T-helper 17 cell (primary cell): Measurements from ENCODE around the gene ASAP3. TPM values are rescaled to one million over a fixed set of nuclear protein-coding genes. Genes with fewer than 3 reads are reported as not detected.
A peak's percentile ranks its signal among the peaks of the same experiment; 100 is the strongest.

Experiments
- ATAC-seq: fragments of 150-1000 bp; cut with Tn5 transposase; 2 replicates; pipeline ENCODE4 v1.10.0; 2021; ENCODE audit warnings: mild to moderate bottlenecking, moderate library complexity
- DNase-seq, 3 donors: peaks; one replicate each; pipeline versions ENCODE4 v3.0.0 to v3.0.0-alpha.2; 2020 to 2021
- H3K9me3 ChIP-seq: one replicate; pipeline ENCODE4 v1.7.0; 2013; ENCODE audit warnings: low read length, mild to moderate bottlenecking; ENCODE audit not compliant: control insufficient read depth, poor library complexity, severe bottlenecking
- H3K27ac Mint-ChIP-seq: one replicate; pipeline ENCODE4 v1.8.0; 2022; ENCODE audit warnings: mild to moderate bottlenecking, moderate library complexity, mixed read lengths
- H3K27me3 Mint-ChIP-seq: one replicate; pipeline ENCODE4 v1.8.0; 2022; ENCODE audit warnings: mixed read lengths
- H3K36me3 Mint-ChIP-seq: one replicate; pipeline ENCODE4 v1.8.0; 2022; ENCODE audit warnings: low read depth, mixed read lengths
- H3K4me1 Mint-ChIP-seq: one replicate; pipeline ENCODE4 v1.8.0; 2022; ENCODE audit warnings: mild to moderate bottlenecking, mixed read lengths
- H3K4me3 Mint-ChIP-seq: one replicate; pipeline ENCODE4 v1.8.0; 2022; ENCODE audit warnings: mild to moderate bottlenecking, moderate library complexity, mixed read lengths
- total RNA-seq, 4 donors: library from RNA in 2 of 4; stranded (reverse) in 2 of 4; gene quantifications; one replicate each; pipeline ENCODE4 v1.2.3 and lab custom pipeline; 2022 to 2026

The ASAP3 gene
- total RNA-seq, 2 donors from 2014 or later, result 1.5 to 6.4 TPM

DNA sequence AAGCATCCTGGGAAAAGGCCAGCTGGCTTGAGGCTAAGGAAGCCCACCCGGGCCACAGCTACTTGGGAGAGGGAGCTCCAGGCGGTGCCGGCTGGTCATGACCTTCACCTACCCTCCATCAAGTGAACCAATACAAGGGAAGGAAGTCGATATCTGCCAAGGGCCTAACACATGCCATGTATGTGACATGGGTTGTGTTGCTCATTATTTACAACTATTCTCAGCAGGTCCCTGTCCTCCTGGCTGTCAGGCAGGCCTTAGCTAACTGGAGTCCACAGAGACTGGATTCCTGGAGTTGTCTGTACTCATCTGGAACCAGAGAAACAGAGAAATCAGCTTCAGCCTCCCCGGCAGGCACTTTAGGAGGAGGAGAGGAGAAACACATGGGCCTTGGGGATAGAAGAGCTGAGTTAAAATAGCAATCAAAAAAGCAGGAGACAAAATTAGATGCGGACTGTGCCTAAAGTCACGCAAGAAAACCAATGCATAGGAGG is 75.1 kb downstream of the ASAP3 start:
- no peaks in the 10 kb centered on the region for H3K27me3 Mint-ChIP-seq
- ATAC-seq (no peak), DNase-seq (no peak)
- peaks cover 4% of the 10 kb centered on the region for H3K4me1 Mint-ChIP-seq
- H3K27ac Mint-ChIP-seq, result no peak overlapping the region
- no peaks in the 10 kb centered on the region for H3K36me3 Mint-ChIP-seq
- no peak overlapping the region for H3K4me3 Mint-ChIP-seq
- no peaks in the 10 kb centered on the region for H3K9me3 ChIP-seq

GRCh38 chr1:23407016-23407630 is 76.9 kb downstream of the ASAP3 start:
- ATAC-seq (no peak), DNase-seq (no peak)
- H3K4me1 Mint-ChIP-seq, result peaks cover 4% of the 10 kb centered on the region
- H3K9me3 ChIP-seq, result no peaks in the 10 kb centered on the region
- H3K4me3 Mint-ChIP-seq, result no peak overlapping the region
- no peaks in the 10 kb centered on the region for H3K36me3 Mint-ChIP-seq
- no peaks in the 10 kb centered on the region for H3K27me3 Mint-ChIP-seq
- H3K27ac Mint-ChIP-seq, result no peak overlapping the region

- DNase-seq (no peak), ATAC-seq (no peak)
- no peak overlapping the region for H3K27ac Mint-ChIP-seq
- H3K4me3 Mint-ChIP-seq, result no peak overlapping the region
- H3K9me3 ChIP-seq, result no peaks in the 10 kb centered on the region
- no peaks in the 10 kb centered on the region for H3K36me3 Mint-ChIP-seq
- H3K27me3 Mint-ChIP-seq, result no peaks in the 10 kb centered on the region
- H3K4me1 Mint-ChIP-seq, result peaks cover 4% of the 10 kb centered on the region
Observed at GRCh38 chr1:23405946-23406345, 78.0 kb downstream of the ASAP3 start.

- ATAC-seq, result peak; percentile 96
- peak overlapping the region; percentile 37 for H3K27ac Mint-ChIP-seq
- H3K4me1 Mint-ChIP-seq, result peaks cover 4% of the 10 kb centered on the region
- no peaks in the 10 kb centered on the region for H3K36me3 Mint-ChIP-seq
- peak; percentile 61 to 85 (median 64) for DNase-seq
- H3K4me3 Mint-ChIP-seq, result peak overlapping the region; percentile 31
- no peaks in the 10 kb centered on the region for H3K9me3 ChIP-seq
- H3K27me3 Mint-ChIP-seq, result no peaks in the 10 kb centered on the region
Observed at GRCh38 chr1:23403735-23404486, 80.1 kb downstream of the ASAP3 start.

GRCh38 chr1:23403355-23403734 is 80.6 kb downstream of the ASAP3 start:
- no peak for DNase-seq
- Mint-ChIP-seq H3K36me3 (no peaks in the 10 kb centered on the region), H3K4me3 (no peak overlapping the region)

GRCh38 chr1:23403038-23403336 is 81.0 kb downstream of the ASAP3 start:
- no peaks in the 10 kb centered on the region for H3K9me3 ChIP-seq
- Mint-ChIP-seq H3K27ac (no peak overlapping the region), H3K27me3 (no peaks in the 10 kb centered on the region), H3K4me1 (peaks cover 4% of the 10 kb centered on the region), H3K36me3 (no peaks in the 10 kb centered on the region), H3K4me3 (no peak overlapping the region)
- ATAC-seq (no peak), DNase-seq (no peak)

More at GRCh38 chr1:23403355-23403734, 80.6 kb downstream of the ASAP3 start:
- Mint-ChIP-seq H3K4me1 (peaks cover 4% of the 10 kb centered on the region), H3K27me3 (no peaks in the 10 kb centered on the region), H3K27ac (peak overlapping the region; percentile 37)
- H3K9me3 ChIP-seq, result no peaks in the 10 kb centered on the region
- ATAC-seq, result peak; percentile 10

GRCh38 chr1:23402286-23403037 is 81.5 kb downstream of the ASAP3 start:
- H3K9me3 ChIP-seq, result no peaks in the 10 kb centered on the region
- ATAC-seq (no peak), DNase-seq (no peak)
- H3K27ac Mint-ChIP-seq, result no peak overlapping the region
- H3K27me3 Mint-ChIP-seq, result no peaks in the 10 kb centered on the region
- no peaks in the 10 kb centered on the region for H3K36me3 Mint-ChIP-seq
- H3K4me3 Mint-ChIP-seq, result no peak overlapping the region
- H3K4me1 Mint-ChIP-seq, result peaks cover 4% of the 10 kb centered on the region

- no peak for DNase-seq
- Mint-ChIP-seq H3K27me3 (no peaks in the 10 kb centered on the region), H3K4me3 (no peak overlapping the region), H3K27ac (no peak overlapping the region), H3K4me1 (peaks cover 4% of the 10 kb centered on the region), H3K36me3 (no peaks in the 10 kb centered on the region)
- no peaks in the 10 kb centered on the region for H3K9me3 ChIP-seq
- no peak for ATAC-seq
Observed at GRCh38 chr1:23401313-23401712, 82.7 kb downstream of the ASAP3 start.

DNA sequence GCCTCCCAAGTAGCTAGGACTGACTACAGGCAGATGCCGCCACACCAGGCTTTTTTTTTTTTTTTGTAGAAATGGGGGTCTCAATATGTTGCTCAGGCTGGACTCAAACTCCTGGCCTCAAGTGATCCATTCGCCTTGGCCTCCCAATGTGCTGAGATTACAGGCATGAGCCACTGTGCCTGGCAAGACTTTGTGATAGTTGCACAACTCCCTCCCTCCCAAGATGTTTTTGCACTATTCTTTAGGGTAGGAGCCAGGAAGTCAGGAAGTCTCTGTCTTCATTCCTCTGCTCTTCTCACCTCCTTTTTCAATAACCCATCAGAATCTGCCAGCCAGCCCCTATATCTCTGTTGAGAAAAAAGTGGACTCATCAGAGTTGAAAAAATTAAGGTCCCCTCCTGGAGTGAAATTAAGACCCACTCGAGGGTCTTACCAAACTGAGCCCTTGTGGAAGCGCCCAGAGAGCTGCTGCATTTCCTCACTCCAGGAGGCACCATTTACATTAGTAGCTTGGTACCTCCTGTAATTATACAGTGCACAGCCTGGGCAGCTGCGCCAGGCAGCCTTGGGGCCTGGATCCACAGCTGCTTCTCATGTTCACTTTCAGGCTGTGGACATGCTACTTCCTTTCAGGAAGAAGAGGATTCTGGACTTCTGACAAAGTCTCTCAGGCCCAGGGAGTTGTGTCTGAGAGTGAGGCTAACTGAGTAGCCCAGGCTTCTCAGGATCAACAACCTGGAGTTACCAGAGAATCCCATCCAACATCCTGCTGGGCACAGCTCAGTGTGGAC is 83.5 kb downstream of the ASAP3 start:
- no peak for ATAC-seq
- Mint-ChIP-seq H3K36me3 (peaks cover 3% of the 10 kb centered on the region), H3K4me3 (no peak overlapping the region), H3K27me3 (no peaks in the 10 kb centered on the region), H3K27ac (no peak overlapping the region), H3K4me1 (peaks cover 4% of the 10 kb centered on the region)
- H3K9me3 ChIP-seq, result no peaks in the 10 kb centered on the region
- DNase-seq, result no peak

GRCh38 chr1:23399229-23399628 is 84.8 kb downstream of the ASAP3 start:
- Mint-ChIP-seq H3K27me3 (peaks cover 6% of the 10 kb centered on the region), H3K4me1 (peaks cover 3% of the 10 kb centered on the region), H3K36me3 (peaks cover 3% of the 10 kb centered on the region), H3K4me3 (no peak overlapping the region), H3K27ac (no peak overlapping the region)
- no peak for DNase-seq
- H3K9me3 ChIP-seq, result no peaks in the 10 kb centered on the region
- no peak for ATAC-seq

DNA sequence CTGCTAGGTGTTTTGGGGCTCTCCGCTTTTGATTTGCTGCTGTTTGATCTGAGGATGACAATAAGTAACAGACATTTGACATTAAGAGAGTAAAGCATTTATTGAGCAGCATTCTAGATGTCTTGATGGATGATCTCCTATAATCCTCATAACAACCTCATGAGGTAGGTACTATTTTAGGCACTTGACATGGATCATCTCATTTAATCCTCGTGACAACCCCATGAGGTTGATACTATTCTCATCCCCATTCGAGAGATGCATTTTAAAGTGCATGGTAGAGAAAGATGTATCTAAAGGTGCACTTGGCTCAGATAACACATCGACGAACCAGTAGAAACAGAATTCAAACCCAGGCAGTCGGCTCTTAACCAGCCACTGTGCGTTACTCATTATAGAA is 86.1 kb downstream of the ASAP3 start:
- no peak for ATAC-seq
- Mint-ChIP-seq H3K27me3 (peaks cover 6% of the 10 kb centered on the region), H3K27ac (no peak overlapping the region), H3K4me3 (no peak overlapping the region), H3K36me3 (peaks cover 3% of the 10 kb centered on the region), H3K4me1 (no peaks in the 10 kb centered on the region)
- H3K9me3 ChIP-seq, result no peaks in the 10 kb centered on the region
- DNase-seq, result no peak

GRCh38 chr1:23396380-23396779 is 87.6 kb downstream of the ASAP3 start:
- no peaks in the 10 kb centered on the region for H3K4me1 Mint-ChIP-seq
- DNase-seq, result no peak
- H3K9me3 ChIP-seq, result no peaks in the 10 kb centered on the region
- no peak overlapping the region for H3K27ac Mint-ChIP-seq
- no peak overlapping the region for H3K4me3 Mint-ChIP-seq
- ATAC-seq, result no peak
- peaks cover 6% of the 10 kb centered on the region for H3K27me3 Mint-ChIP-seq
- peaks cover 3% of the 10 kb centered on the region for H3K36me3 Mint-ChIP-seq

DNA sequence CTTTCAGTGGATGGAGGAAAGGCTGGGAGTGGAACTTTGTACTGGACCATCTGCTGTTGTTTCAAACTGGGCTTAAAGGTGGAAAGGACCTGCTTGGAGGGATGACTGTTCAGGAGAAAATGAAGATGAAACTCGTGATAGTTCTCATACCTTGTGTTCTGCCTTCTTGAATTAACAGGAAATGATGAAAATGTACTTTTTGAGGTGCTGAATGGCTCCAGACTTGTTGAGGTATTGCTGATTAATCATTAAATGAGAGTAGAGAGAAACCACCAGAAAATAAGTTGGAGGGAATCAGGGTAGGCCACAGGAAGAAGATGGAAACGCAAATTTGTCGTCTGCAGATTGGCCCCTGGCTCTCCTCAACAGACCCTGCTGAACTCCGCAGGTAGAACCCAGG is 88.1 kb downstream of the ASAP3 start:
- H3K9me3 ChIP-seq, result no peaks in the 10 kb centered on the region
- Mint-ChIP-seq H3K27ac (no peak overlapping the region), H3K27me3 (peaks cover 6% of the 10 kb centered on the region), H3K4me3 (no peak overlapping the region), H3K36me3 (peaks cover 3% of the 10 kb centered on the region), H3K4me1 (no peaks in the 10 kb centered on the region)
- DNase-seq (no peak), ATAC-seq (no peak)
